Tibial nerve (tissue), 3 donors: ENCODE measurements around the gene PTCRA.

Experiments used
- POLR2A ChIP-seq, 2 donors: fragments of 450-650 bp; IDR thresholded peaks; one replicate each; pipeline ENCODE4 v1.6.1; 2017; ENCODE audit warnings: antibody characterized with exemption in 2 of 2, mild to moderate bottlenecking in 2 of 2, moderate library complexity in 2 of 2
- TF ChIP-seq, protein P1 (sequence below), 5 experiments: fragments of 200-600 bp in 3 of 5; fragments of 450-650 bp in 2 of 5; sonication (generic) in 3 of 5; IDR thresholded peaks; one replicate each; pipeline ENCODE4 v1.5.1; 2016 to 2019; ENCODE audit warnings: antibody characterized with exemption in 5 of 5, mild to moderate bottlenecking in 3 of 5, moderate library complexity in 2 of 5

DNA sequence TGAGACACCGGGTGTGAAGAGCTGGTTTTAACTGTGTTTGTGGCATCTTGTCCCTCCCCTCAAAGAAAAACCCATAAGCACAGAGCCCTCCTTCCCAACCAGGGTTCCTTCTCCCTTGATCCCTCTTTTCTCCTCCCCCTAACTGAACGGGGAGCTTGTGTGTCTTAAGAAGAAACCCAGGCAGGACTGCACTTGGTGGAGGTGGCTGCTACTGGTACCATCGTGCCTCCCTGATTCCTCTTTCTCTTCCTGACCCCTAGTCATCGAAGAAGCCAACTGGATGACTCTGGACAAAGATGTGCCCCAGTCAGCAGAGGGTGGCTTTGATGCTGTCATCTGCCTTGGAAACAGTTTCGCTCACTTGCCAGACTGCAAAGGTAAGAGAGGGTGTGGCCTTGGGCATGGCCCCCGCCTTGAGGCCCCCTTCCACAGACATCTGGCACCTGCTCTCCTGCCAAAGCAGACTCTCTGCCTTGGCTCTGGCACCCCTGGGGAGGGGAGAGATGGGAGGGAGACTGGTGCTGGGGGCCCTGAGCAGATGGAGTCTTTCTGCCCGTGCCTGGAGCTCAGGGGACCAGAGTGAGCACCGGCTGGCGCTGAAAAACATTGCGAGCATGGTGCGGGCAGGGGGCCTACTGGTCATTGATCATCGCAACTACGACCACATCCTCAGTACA, 46.8 kb downstream of the PTCRA start:
- TF ChIP-seq, protein P1, sequence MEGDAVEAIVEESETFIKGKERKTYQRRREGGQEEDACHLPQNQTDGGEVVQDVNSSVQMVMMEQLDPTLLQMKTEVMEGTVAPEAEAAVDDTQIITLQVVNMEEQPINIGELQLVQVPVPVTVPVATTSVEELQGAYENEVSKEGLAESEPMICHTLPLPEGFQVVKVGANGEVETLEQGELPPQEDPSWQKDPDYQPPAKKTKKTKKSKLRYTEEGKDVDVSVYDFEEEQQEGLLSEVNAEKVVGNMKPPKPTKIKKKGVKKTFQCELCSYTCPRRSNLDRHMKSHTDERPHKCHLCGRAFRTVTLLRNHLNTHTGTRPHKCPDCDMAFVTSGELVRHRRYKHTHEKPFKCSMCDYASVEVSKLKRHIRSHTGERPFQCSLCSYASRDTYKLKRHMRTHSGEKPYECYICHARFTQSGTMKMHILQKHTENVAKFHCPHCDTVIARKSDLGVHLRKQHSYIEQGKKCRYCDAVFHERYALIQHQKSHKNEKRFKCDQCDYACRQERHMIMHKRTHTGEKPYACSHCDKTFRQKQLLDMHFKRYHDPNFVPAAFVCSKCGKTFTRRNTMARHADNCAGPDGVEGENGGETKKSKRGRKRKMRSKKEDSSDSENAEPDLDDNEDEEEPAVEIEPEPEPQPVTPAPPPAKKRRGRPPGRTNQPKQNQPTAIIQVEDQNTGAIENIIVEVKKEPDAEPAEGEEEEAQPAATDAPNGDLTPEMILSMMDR (IDR thresholded peaks at IDR 0.05) = no peak
- TF ChIP-seq POLR2A (IDR thresholded peaks at IDR 0.05) = no peak
